GM23248 (cell line): ENCODE measurements around the gene SLC1A7. TPM values are rescaled to one million over a fixed set of nuclear protein-coding genes. Genes with fewer than 3 reads are reported as not detected.

Experiments
- DNase-seq: peaks from one replicate; pipeline ENCODE4 v3.0.0-alpha.2; 2015
- H2AFZ ChIP-seq: fragments of 200-600 bp; sonication (generic); 2 replicates; pipeline ENCODE4 v1.6.1; 2016; ENCODE audit warnings: antibody characterized with exemption
- H3F3A ChIP-seq: fragments of 200-600 bp; sonication (generic); 2 replicates; pipeline ENCODE4 v1.6.1; 2016; ENCODE audit warnings: mild to moderate bottlenecking, antibody characterized with exemption, mixed run types; ENCODE audit not compliant: insufficient read depth
- H3K27ac ChIP-seq: fragments of 200-600 bp; sonication (generic); 2 replicates; pipeline ENCODE4 v1.5.1; 2016; ENCODE audit warnings: mild to moderate bottlenecking
- H3K27me3 ChIP-seq: fragments of 200-600 bp; sonication (generic); replicated peaks from 2 replicates; pipeline ENCODE4 v1.6.1; 2016; ENCODE audit warnings: mild to moderate bottlenecking; ENCODE audit not compliant: insufficient read depth
- H3K36me3 ChIP-seq: fragments of 200-600 bp; sonication (generic); 2 replicates; pipeline ENCODE4 v1.6.1; 2016; ENCODE audit warnings: low read depth, mild to moderate bottlenecking
- H3K4me1 ChIP-seq: fragments of 200-600 bp; sonication (generic); 2 replicates; pipeline ENCODE4 v1.6.1; 2016; ENCODE audit warnings: mild to moderate bottlenecking; ENCODE audit not compliant: insufficient read depth
- H3K4me2 ChIP-seq: fragments of 200-600 bp; sonication (generic); one replicate; pipeline ENCODE4 v1.6.1; 2016; ENCODE audit warnings: mild to moderate bottlenecking; ENCODE audit not compliant: unreplicated experiment
- H3K4me3 ChIP-seq: fragments of 200-600 bp; sonication (generic); 2 replicates; pipeline ENCODE4 v1.5.1; 2016; ENCODE audit warnings: mild to moderate bottlenecking
- H3K79me2 ChIP-seq: fragments of 200-600 bp; sonication (generic); 2 replicates; pipeline ENCODE4 v1.6.1; 2016; ENCODE audit warnings: mild to moderate bottlenecking; ENCODE audit not compliant: insufficient read depth
- H3K9ac ChIP-seq: fragments of 200-600 bp; sonication (generic); 2 replicates; pipeline ENCODE4 v1.6.1; 2016; ENCODE audit warnings: mild to moderate bottlenecking
- H3K9me2 ChIP-seq: fragments of 200-600 bp; sonication (generic); 2 replicates; pipeline ENCODE4 v1.6.1; 2016; ENCODE audit warnings: mixed run types, mild to moderate bottlenecking, moderate library complexity; ENCODE audit not compliant: insufficient read depth
- H3K9me3 ChIP-seq: fragments of 200-600 bp; sonication (generic); one replicate; pipeline ENCODE4 v1.6.1; 2017; ENCODE audit warnings: low read depth
- H4K20me1 ChIP-seq: fragments of 200-600 bp; sonication (generic); 2 replicates; pipeline ENCODE4 v1.6.0; 2016; ENCODE audit not compliant: insufficient read depth
- EZH2 ChIP-seq: fragments of 200-600 bp; sonication (generic); IDR thresholded peaks from 2 replicates; pipeline ENCODE4 v1.6.1; 2018; ENCODE audit warnings: antibody characterized with exemption, mild to moderate bottlenecking; ENCODE audit not compliant: insufficient read depth, poor library complexity, severe bottlenecking
- EZH2phosphoT487 ChIP-seq: fragments of 200-600 bp; sonication (generic); IDR thresholded peaks from 2 replicates; pipeline ENCODE4 v1.6.1; 2018; ENCODE audit warnings: antibody characterized with exemption, moderate library complexity, mild to moderate bottlenecking, low read depth; ENCODE audit not compliant: insufficient read depth
- WGBS, 2 experiments: methylation state at CpG; one replicate each; pipeline ENCODE4 v1.1.6; 2015 to 2017; ENCODE audit warnings: low lambda C conversion rate in 2 of 2, low coverage in 1 of 2; ENCODE audit errors: missing lambda C conversion rate in 2 of 2; 5-methylcytosine and 5-hydroxymethylcytosine counted together
- in situ Hi-C: fragments of 300-500 bp; cut with MboI; formaldehyde crosslinking; loops from 2 replicates; pipeline ENCODE4 v1.15.0; 2020
- polyA plus RNA-seq: library from polyadenylated mRNA; unstranded; fragments of >200 nt; fragmentation: Nextera tagmentation; extraction: Ambion mirVana; gene quantifications from 2 replicates; pipeline ENCODE4 v1.2.1, GENCODE V29; 2016
- total RNA-seq: library from RNA; depleted of rRNA; stranded (reverse); fragments of >200 nt; shearing (Covaris generic); gene quantifications from 2 replicates; pipeline ENCODE4 v1.2.3, GENCODE V29; 2014

The SLC1A7 gene
- total and polyA plus RNA-seq, 2 experiments from 2014 or later, result 0.51 TPM; not detected in 1

GRCh38 chr1:53182716-53183094, 40.3 kb upstream of the SLC1A7 start:
- H3F3A ChIP-seq, result peaks cover 30% of the 10 kb centered on the region
- peak overlapping the region; percentile 30 for H3K9ac ChIP-seq
- peak overlapping the region; percentile 40 for H3K4me2 ChIP-seq
- H2AFZ ChIP-seq, result peak overlapping the region; percentile 73
- H4K20me1 ChIP-seq, result no peaks in the 10 kb centered on the region
- TF ChIP-seq EZH2, result no peak
- no peak for TF ChIP-seq EZH2phosphoT487
- no peaks in the 10 kb centered on the region for H3K27me3 ChIP-seq
- H3K36me3 ChIP-seq, result no peaks in the 10 kb centered on the region
- no peak for DNase-seq
- WGBS, 2 experiments, result 95 to 97% methylated on average over 3 of the region's 3 CpGs
- peak overlapping the region; percentile 58 for H3K27ac ChIP-seq
- no peaks in the 10 kb centered on the region for H3K9me3 ChIP-seq
- no peak overlapping the region for H3K4me3 ChIP-seq
- peaks cover 47% of the 10 kb centered on the region for H3K4me1 ChIP-seq
- no peaks in the 10 kb centered on the region for H3K9me2 ChIP-seq
- no peaks in the 10 kb centered on the region for H3K79me2 ChIP-seq
- in situ Hi-C loops, result loop anchor here (10.0 to 25.0 kb wide), 2 partner anchors 368 to 470 kb away; no protein-coding TSS in a partner anchor

- H3K27me3 ChIP-seq, result no peaks in the 10 kb centered on the region
- H4K20me1 ChIP-seq, result no peaks in the 10 kb centered on the region
- H3K9me3 ChIP-seq, result no peaks in the 10 kb centered on the region
- H3K4me1 ChIP-seq, result peaks cover 45% of the 10 kb centered on the region
- H3K4me2 ChIP-seq, result no peak overlapping the region
- TF ChIP-seq EZH2 (no peak), EZH2phosphoT487 (no peak)
- no peak overlapping the region for H3K4me3 ChIP-seq
- H3F3A ChIP-seq, result peaks cover 26% of the 10 kb centered on the region
- H3K79me2 ChIP-seq, result no peaks in the 10 kb centered on the region
- no peaks in the 10 kb centered on the region for H3K36me3 ChIP-seq
- 23 to 31% methylated on average over 16 of the region's 16 CpGs for WGBS, 2 experiments
- in situ Hi-C loops, result loop anchor here (10.0 to 25.0 kb wide), 2 partner anchors 367 to 470 kb away; no protein-coding TSS in a partner anchor
- no peaks in the 10 kb centered on the region for H3K9me2 ChIP-seq
- peak overlapping the region; percentile 58 for H3K27ac ChIP-seq
- DNase-seq, result peak; percentile 69
- peak overlapping the region; percentile 30; the same call in 1 of the 2 replicates for H3K9ac ChIP-seq
- peak overlapping the region; percentile 73 for H2AFZ ChIP-seq
Measured at GRCh38 chr1:53182111-53182593, 39.7 kb upstream of the SLC1A7 start.

GRCh38 chr1:53180951-53181350, 38.5 kb upstream of the SLC1A7 start:
- no peaks in the 10 kb centered on the region for H3K36me3 ChIP-seq
- H3K4me2 ChIP-seq, result no peak overlapping the region
- H3K4me1 ChIP-seq, result peaks cover 46% of the 10 kb centered on the region
- no peak overlapping the region for H3K9ac ChIP-seq
- no peaks in the 10 kb centered on the region for H4K20me1 ChIP-seq
- no peak overlapping the region for H2AFZ ChIP-seq
- no peak for DNase-seq
- in situ Hi-C loops, result loop anchor here (10.0 to 25.0 kb wide), 2 partner anchors 366 to 469 kb away; no protein-coding TSS in a partner anchor
- H3K9me3 ChIP-seq, result no peaks in the 10 kb centered on the region
- no peak overlapping the region for H3K27ac ChIP-seq
- peaks cover 31% of the 10 kb centered on the region for H3F3A ChIP-seq
- H3K27me3 ChIP-seq, result no peaks in the 10 kb centered on the region
- TF ChIP-seq EZH2phosphoT487 (no peak), EZH2 (no peak)
- H3K79me2 ChIP-seq, result no peaks in the 10 kb centered on the region
- 95 to 96% methylated on average over 5 of the region's 5 CpGs for WGBS, 2 experiments
- H3K9me2 ChIP-seq, result no peaks in the 10 kb centered on the region
- H3K4me3 ChIP-seq, result no peak overlapping the region

GRCh38 chr1:53180226-53180625, 37.8 kb upstream of the SLC1A7 start:
- H3K27ac ChIP-seq, result peak overlapping the region; percentile 16
- TF ChIP-seq EZH2 (no peak), EZH2phosphoT487 (no peak)
- no peaks in the 10 kb centered on the region for H3K79me2 ChIP-seq
- peak; percentile 53 for DNase-seq
- H3K9ac ChIP-seq, result no peak overlapping the region
- peaks cover 54% of the 10 kb centered on the region for H3K4me1 ChIP-seq
- no peak overlapping the region for H3K4me3 ChIP-seq
- no peak overlapping the region for H2AFZ ChIP-seq
- no peaks in the 10 kb centered on the region for H3K27me3 ChIP-seq
- in situ Hi-C loops, result loop anchor here (10.0 to 25.0 kb wide), 2 partner anchors 365 to 468 kb away; no protein-coding TSS in a partner anchor
- no peak overlapping the region for H3K4me2 ChIP-seq
- 88 to 94% methylated on average over 2 of the region's 2 CpGs for WGBS, 2 experiments
- no peaks in the 10 kb centered on the region for H3K36me3 ChIP-seq
- peaks cover 36% of the 10 kb centered on the region for H3F3A ChIP-seq
- H3K9me2 ChIP-seq, result no peaks in the 10 kb centered on the region
- no peaks in the 10 kb centered on the region for H3K9me3 ChIP-seq
- H4K20me1 ChIP-seq, result no peaks in the 10 kb centered on the region
